ENCODE measurements around the gene MLH3. TPM values are rescaled to one million over a fixed set of nuclear protein-coding genes. Genes with fewer than 3 reads are reported as not detected.

Gene MLH3
- total RNA-seq, 1 experiment from 2014 or later: 4.9 TPM

DNA sequence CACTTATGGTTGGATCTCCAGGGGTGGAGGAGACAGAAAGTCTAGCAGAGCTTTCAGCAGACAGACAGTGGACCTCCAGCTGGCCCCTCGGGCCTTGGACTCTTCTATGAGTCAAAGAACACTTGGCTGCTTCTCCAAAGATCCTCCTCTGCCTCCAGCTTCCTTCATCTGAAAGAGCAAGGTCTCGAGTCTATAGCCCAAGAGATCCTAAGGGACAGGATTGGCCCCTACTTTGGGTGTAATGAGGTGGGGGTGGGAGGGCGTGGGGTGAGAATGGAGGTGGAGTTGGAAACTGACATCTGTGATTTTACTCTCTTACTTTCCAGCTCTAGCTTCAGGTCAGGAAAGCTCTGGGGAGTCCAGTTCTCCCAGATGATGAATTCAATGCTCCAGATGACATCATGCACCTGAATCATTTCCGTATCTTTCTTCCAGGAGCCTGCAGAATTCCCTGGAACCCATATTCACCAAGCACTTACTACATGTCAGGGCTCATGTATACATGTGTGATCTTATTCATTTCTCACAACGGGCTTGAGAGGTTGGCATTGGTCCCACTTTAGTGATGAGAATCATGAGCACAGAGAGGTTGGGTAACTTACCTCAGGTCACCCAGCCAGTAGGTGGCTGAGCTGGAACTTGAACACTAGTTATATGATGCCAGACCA lies 85.6 kb downstream of the MLH3 start:
- peak; percentile 56 for DNase-seq (ENCODE audit: low spot score)

DNA sequence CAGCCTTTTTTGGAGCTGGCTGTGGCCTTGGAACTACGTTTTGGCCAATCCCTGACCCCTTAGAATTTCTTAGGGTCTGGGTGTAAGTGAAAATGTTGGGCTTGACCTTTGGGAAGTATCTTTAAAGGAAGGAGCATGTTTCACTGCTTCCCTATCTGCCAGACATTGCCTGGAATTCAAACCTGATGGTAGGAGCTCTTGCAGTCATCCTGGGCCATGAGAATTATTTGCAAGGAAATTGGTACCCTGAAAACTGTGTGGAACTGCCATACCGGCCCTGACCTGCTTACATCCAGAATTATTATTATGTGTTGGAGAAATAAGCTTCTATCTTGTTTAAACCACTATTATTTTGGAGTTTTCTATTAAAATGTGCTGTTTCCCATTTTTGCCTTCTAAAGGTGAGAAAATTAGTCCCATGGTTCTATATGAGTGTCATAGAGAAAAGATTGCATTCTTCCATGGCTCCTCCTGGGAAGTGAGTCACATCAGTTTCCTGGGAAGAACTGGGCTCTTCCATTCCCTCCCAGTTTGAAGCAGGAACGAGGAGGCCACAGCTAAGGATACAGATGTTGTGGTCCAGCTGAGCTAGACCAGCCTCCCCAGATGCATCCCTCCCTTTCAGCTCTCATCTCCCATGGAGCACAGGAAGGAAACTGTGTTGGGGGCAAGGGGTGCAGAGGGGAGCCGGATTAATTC lies 86.3 kb downstream of the MLH3 start:
- DNase-seq (ENCODE audit: low spot score): peak; percentile 63

Other genes starting within 250 kb of the MLH3 start
- gene PROX2, start 175.3 kb downstream of the MLH3 start, total RNA-seq (2014; rRNA removed; shearing (Covaris generic)): not detected in 2 replicates
- 17.3 and 26.5 TPM in 2 replicates for gene DLST, start 169.6 kb downstream of the MLH3 start, total RNA-seq (2014; rRNA removed; shearing (Covaris generic))
- not detected in 2 replicates for gene RPS6KL1, start 128.2 kb downstream of the MLH3 start, total RNA-seq (2014; rRNA removed; shearing (Covaris generic))
- 2.2 and 8.8 TPM in 2 replicates for gene PGF, start 95.9 kb downstream of the MLH3 start, total RNA-seq (2014; rRNA removed; shearing (Covaris generic))
- gene EIF2B2, start 48.5 kb downstream of the MLH3 start, total RNA-seq (2014; rRNA removed; shearing (Covaris generic)): 43.5 and 63.3 TPM in 2 replicates
- gene ACYP1, start 12.6 kb upstream of the MLH3 start, total RNA-seq (2014; rRNA removed; shearing (Covaris generic)): 28.9 and 31.3 TPM in 2 replicates
- gene ZC2HC1C, start 18.2 kb upstream of the MLH3 start, total RNA-seq (2014; rRNA removed; shearing (Covaris generic)): 1.7 and 2.0 TPM in 2 replicates
- 0.03 and 0.14 TPM in 2 replicates for gene NEK9, start 75.6 kb upstream of the MLH3 start, total RNA-seq (2014; rRNA removed; shearing (Covaris generic))
- 155 and 159 TPM in 2 replicates for gene TMED10, start 125.1 kb upstream of the MLH3 start, total RNA-seq (2014; rRNA removed; shearing (Covaris generic))
- 0.89 and 2.2 TPM in 2 replicates for gene FOS, start 227.4 kb upstream of the MLH3 start, total RNA-seq (2014; rRNA removed; shearing (Covaris generic))